HCT116 (cell line): ENCODE data around the gene FKBP6.

Source experiments
- EZH2 ChIP-seq: fragments of 200-600 bp; sonication (generic); IDR thresholded peaks from 2 replicates; pipeline ENCODE4 v1.6.1; 2017; ENCODE audit warnings: antibody characterized with exemption, mixed run types
- EZH2phosphoT487 ChIP-seq: fragments of 200-600 bp; IDR thresholded peaks from 2 replicates; pipeline ENCODE4 v1.6.1; 2018; ENCODE audit warnings: antibody characterized with exemption, borderline replicate concordance
- FOSL1 ChIP-seq: IDR thresholded peaks from 2 replicates; pipeline ENCODE4 v1.6.1; 2012; ENCODE audit warnings: low read depth
- JUND ChIP-seq: IDR thresholded peaks from 2 replicates; pipeline ENCODE4 v1.6.1; 2012
- POLR2A ChIP-seq: IDR thresholded peaks from 2 replicates; pipeline ENCODE4 v1.7.0; 2011; ENCODE audit warnings: borderline replicate concordance; ENCODE audit not compliant: insufficient read depth, insufficient read length; ENCODE audit errors: extremely low read depth
- POLR2AphosphoS5 ChIP-seq: IDR thresholded peaks from 2 replicates; pipeline ENCODE4 v1.6.1; 2011; ENCODE audit warnings: mild to moderate bottlenecking, low read depth, low read length, moderate library complexity
- RAD21 ChIP-seq: IDR thresholded peaks from 2 replicates; pipeline ENCODE4 v1.6.1; 2012; ENCODE audit warnings: low read depth, mild to moderate bottlenecking
- SIN3A ChIP-seq: IDR thresholded peaks from 2 replicates; pipeline ENCODE4 v1.6.1; 2012; ENCODE audit warnings: low read depth
- TF ChIP-seq, protein P1 (sequence below), 3 experiments: fragments of 200-600 bp in 1 of 3; sonication (generic) in 1 of 3; IDR thresholded peaks in 2 of 3; conservative IDR thresholded peaks in 1 of 3; 2 replicates each; pipeline ENCODE4 v1.5.1; 2012 to 2017; ENCODE audit warnings: low read depth in 2 of 3, low read length in 2 of 3, antibody characterized with exemption in 1 of 3, borderline replicate concordance in 1 of 3, control low read depth in 1 of 3, mild to moderate bottlenecking in 1 of 3, mixed read lengths in 1 of 3, mixed run types in 1 of 3, moderate library complexity in 1 of 3; ENCODE audit not compliant: insufficient read depth in 1 of 3
- TF ChIP-seq, protein P2 (sequence below): IDR thresholded peaks from 2 replicates; pipeline ENCODE4 v1.6.1; 2012
- TF ChIP-seq, protein P3 (sequence below): IDR thresholded peaks from 2 replicates; pipeline ENCODE4 v1.6.1; 2012

GRCh38 chr7:73308074-73308664 is 19.8 kb upstream of the FKBP6 start:
- TF ChIP-seq POLR2AphosphoS5, result no peak
- no peak for TF ChIP-seq POLR2A
- no peak for TF ChIP-seq JUND
- TF ChIP-seq RAD21, result no peak
- TF ChIP-seq, protein P1, sequence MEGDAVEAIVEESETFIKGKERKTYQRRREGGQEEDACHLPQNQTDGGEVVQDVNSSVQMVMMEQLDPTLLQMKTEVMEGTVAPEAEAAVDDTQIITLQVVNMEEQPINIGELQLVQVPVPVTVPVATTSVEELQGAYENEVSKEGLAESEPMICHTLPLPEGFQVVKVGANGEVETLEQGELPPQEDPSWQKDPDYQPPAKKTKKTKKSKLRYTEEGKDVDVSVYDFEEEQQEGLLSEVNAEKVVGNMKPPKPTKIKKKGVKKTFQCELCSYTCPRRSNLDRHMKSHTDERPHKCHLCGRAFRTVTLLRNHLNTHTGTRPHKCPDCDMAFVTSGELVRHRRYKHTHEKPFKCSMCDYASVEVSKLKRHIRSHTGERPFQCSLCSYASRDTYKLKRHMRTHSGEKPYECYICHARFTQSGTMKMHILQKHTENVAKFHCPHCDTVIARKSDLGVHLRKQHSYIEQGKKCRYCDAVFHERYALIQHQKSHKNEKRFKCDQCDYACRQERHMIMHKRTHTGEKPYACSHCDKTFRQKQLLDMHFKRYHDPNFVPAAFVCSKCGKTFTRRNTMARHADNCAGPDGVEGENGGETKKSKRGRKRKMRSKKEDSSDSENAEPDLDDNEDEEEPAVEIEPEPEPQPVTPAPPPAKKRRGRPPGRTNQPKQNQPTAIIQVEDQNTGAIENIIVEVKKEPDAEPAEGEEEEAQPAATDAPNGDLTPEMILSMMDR (IDR thresholded peaks at IDR 0.05 in 2 of 3, conservative IDR thresholded peaks at IDR 0.05 in 1 of 3; ENCODE audit: borderline replicate concordance in 1 of 3, insufficient read depth in 1 of 3, low read depth in 2 of 3, low read length in 2 of 3), result no peak
- no peak for TF ChIP-seq EZH2phosphoT487
- TF ChIP-seq, protein P2, sequence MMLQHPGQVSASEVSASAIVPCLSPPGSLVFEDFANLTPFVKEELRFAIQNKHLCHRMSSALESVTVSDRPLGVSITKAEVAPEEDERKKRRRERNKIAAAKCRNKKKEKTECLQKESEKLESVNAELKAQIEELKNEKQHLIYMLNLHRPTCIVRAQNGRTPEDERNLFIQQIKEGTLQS, result no peak
- TF ChIP-seq EZH2, result no peak
- no peak for TF ChIP-seq SIN3A
- TF ChIP-seq, protein P3, sequence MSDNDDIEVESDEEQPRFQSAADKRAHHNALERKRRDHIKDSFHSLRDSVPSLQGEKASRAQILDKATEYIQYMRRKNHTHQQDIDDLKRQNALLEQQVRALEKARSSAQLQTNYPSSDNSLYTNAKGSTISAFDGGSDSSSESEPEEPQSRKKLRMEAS, result no peak
- TF ChIP-seq FOSL1, result no peak
